ENCODE data around the gene CEPT1. TPM values are rescaled to one million over a fixed set of nuclear protein-coding genes. Genes with fewer than 3 reads are reported as not detected.
A peak's percentile ranks its signal among the peaks of the same experiment; 100 is the strongest.

CEPT1 gene
- total and polyA plus RNA-seq, 12 donors, result 6.6 to 19.5 (median 13.1) TPM

- no peak overlapping the region for H3K4me3 ChIP-seq
- ATAC-seq, result no peak
- no peak for DNase-seq
- no peaks in the 10 kb centered on the region for H3K9me3 ChIP-seq
- WGBS, 2 donors, result 72 to 79% methylated on average over 5 of the region's 5 CpGs
- intact Hi-C loops (cut with DNase I), result loop anchor here in 1 of 10 donors (5.0 kb wide), 1 partner anchor 185 kb away; no protein-coding TSS in a partner anchor
- no peaks in the 10 kb centered on the region for H3K27me3 ChIP-seq
- H3K36me3 ChIP-seq, result no peaks in the 10 kb centered on the region
- H3K4me1 ChIP-seq, result peaks cover 0 to 91% (median 4%) of the 10 kb centered on the region in 9 donors
- TF ChIP-seq, protein P1, sequence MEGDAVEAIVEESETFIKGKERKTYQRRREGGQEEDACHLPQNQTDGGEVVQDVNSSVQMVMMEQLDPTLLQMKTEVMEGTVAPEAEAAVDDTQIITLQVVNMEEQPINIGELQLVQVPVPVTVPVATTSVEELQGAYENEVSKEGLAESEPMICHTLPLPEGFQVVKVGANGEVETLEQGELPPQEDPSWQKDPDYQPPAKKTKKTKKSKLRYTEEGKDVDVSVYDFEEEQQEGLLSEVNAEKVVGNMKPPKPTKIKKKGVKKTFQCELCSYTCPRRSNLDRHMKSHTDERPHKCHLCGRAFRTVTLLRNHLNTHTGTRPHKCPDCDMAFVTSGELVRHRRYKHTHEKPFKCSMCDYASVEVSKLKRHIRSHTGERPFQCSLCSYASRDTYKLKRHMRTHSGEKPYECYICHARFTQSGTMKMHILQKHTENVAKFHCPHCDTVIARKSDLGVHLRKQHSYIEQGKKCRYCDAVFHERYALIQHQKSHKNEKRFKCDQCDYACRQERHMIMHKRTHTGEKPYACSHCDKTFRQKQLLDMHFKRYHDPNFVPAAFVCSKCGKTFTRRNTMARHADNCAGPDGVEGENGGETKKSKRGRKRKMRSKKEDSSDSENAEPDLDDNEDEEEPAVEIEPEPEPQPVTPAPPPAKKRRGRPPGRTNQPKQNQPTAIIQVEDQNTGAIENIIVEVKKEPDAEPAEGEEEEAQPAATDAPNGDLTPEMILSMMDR (IDR thresholded peaks at IDR 0.05), result no peak
- peak overlapping the region in 1 of 10 donors; percentile 81 for H3K27ac ChIP-seq
Observed at GRCh38 chr1:111217183-111217910, 77.3 kb downstream of the CEPT1 start.

DNA sequence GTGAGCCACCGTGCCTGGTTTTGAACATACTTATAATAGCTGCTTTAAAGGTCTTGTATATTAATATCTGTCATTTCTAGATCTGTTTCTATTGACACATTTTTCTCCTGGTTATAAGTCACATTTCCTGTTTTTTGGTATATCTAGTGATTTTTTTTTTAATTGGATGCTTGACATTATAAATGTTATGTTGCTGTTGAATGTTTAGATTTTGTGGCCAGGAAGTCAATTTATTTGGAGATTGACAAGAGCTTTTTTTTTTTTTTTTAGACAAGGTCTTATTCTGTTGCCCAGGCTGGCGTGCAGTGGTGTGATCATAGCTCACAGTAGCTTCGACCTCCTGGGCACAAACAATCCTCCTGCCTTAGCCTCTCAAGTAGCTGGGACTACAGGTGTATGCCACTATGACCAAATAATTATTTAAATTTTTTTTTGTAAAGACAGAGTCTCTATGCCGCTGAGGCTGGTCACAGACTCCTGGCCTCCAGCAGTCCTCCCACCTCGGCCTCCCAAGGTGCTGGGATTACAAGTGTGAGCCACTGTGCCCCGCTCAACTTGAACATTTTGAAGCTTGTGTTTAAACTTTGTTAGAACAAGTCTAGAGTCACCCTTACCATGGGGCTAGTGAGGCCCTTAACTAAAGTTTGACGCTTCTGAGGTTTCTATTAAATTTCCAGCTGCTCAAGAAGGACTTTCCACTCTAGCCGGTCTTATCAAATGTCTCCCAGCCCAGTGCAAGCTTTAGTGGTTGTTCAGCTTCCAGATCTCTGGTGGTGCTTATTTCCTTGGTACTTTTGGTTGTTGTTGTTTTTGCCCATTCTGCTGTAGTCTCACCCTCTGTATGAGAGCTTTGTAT, 78.9 kb downstream of the CEPT1 start:
- peaks cover 0 to 92% (median 4%) of the 10 kb centered on the region in 9 donors for H3K4me1 ChIP-seq
- no peaks in the 10 kb centered on the region for H3K9me3 ChIP-seq
- intact Hi-C loops (cut with DNase I), result loop anchor here in 1 of 10 donors (5.0 kb wide), 1 partner anchor 183 kb away; no protein-coding TSS in a partner anchor
- TF ChIP-seq, protein P1 (IDR thresholded peaks at IDR 0.05), result no peak
- no peaks in the 10 kb centered on the region for H3K36me3 ChIP-seq
- DNase-seq (no peak), ATAC-seq (no peak)
- no peak overlapping the region for H3K4me3 ChIP-seq
- H3K27ac ChIP-seq, result peak overlapping the region in 1 of 10 donors; percentile 81
- WGBS, 2 donors, result 86 to 89% methylated on average over 8 of the region's 8 CpGs
- H3K27me3 ChIP-seq, result no peaks in the 10 kb centered on the region

DNA sequence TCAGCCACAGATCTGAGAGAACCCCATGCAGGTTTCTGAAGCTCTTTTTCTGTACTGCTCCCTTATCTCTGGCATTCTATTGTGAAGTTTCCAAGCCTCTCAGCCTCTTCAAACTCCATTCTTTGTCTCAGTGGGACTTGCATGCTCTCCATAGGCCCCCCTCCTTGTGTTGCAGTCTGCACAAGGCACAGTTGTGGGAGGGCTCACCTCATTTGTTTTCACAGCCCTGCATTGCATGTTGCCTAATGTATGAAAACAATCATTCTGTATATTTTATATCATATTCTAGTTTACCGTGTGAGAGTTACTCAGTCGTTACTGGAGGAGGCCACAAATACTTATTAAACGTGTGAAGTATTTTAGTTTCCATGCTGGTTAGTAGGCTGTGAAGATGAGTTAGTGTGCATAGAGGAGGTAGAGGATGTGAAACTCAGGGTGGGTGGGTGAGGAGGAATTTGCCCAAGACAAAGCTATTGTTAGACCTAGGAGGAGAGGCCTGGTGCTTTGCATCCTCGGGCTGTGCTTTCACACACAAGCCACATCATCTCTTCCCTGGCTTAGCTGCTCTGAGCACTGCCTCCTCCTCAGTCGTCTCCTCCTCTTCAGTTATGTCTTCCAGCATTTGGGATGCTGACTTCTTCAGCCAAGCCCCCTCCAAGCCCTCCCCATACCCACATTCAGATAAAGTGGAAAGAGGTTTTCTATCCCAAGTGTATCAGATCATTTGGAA, 79.7 kb downstream of the CEPT1 start:
- Histone ChIP-seq H3K27me3 (no peaks in the 10 kb centered on the region), H3K4me1 (peaks cover 0 to 84% (median 4%) of the 10 kb centered on the region in 9 donors), H3K9me3 (no peaks in the 10 kb centered on the region), H3K36me3 (no peaks in the 10 kb centered on the region), H3K4me3 (no peak overlapping the region), H3K27ac (peak overlapping the region in 1 of 10 donors; percentile 81)
- ATAC-seq, result peak in 1 of 8 donors; percentile 44
- no peak for DNase-seq
- 51 to 58% methylated on average over 5 of the region's 5 CpGs for WGBS, 2 donors
- TF ChIP-seq, protein P1 (IDR thresholded peaks at IDR 0.05), result no peak
- intact Hi-C loops (cut with DNase I), result loop anchor here in 8 of 10 donors (5.0 to 10.0 kb wide), 5 partner anchors 105 to 553 kb away; no protein-coding TSS in a partner anchor
